ENCODE measurements around the gene ZNF469.

The ZNF469 gene

GRCh38 chr16:88375236-88375975 is 7.4 kb upstream of the ZNF469 start:
- no peak overlapping the region for H3K4me3 ChIP-seq (ENCODE audit: low read length)
- TF ChIP-seq CTCF (conservative IDR thresholded peaks at IDR 0.05; ENCODE audit: low read length) = no peak
- no peak for DNase-seq (ENCODE audit: low read depth)

- TF ChIP-seq CTCF (conservative IDR thresholded peaks at IDR 0.05; ENCODE audit: low read length) = no peak
- no peak for DNase-seq (ENCODE audit: low read depth)
Measured at GRCh38 chr16:88375996-88376834, 6.5 kb upstream of the ZNF469 start.

GRCh38 chr16:88376835-88377726 is 5.7 kb upstream of the ZNF469 start:
- peak; percentile 32 for TF ChIP-seq CTCF (conservative IDR thresholded peaks at IDR 0.05; ENCODE audit: low read length)
- H3K4me3 ChIP-seq (ENCODE audit: low read length) = no peak overlapping the region
- peak; percentile 70 for DNase-seq (ENCODE audit: low read depth)

More at GRCh38 chr16:88375996-88376834, 6.5 kb upstream of the ZNF469 start:
- no peak overlapping the region for H3K4me3 ChIP-seq (ENCODE audit: low read length)

- no peak for DNase-seq (ENCODE audit: low read depth)
- TF ChIP-seq CTCF (conservative IDR thresholded peaks at IDR 0.05; ENCODE audit: low read length) = no peak
- H3K4me3 ChIP-seq (ENCODE audit: low read length) = no peak overlapping the region
Measured at GRCh38 chr16:88377961-88378360, 4.8 kb upstream of the ZNF469 start.

GRCh38 chr16:88378401-88378800 is 4.4 kb upstream of the ZNF469 start:
- no peak for DNase-seq (ENCODE audit: low read depth)
- TF ChIP-seq CTCF (conservative IDR thresholded peaks at IDR 0.05; ENCODE audit: low read length) = no peak
- H3K4me3 ChIP-seq (ENCODE audit: low read length) = no peak overlapping the region

- no peak overlapping the region for H3K4me3 ChIP-seq (ENCODE audit: low read length)
- DNase-seq (ENCODE audit: low read depth) = no peak
- no peak for TF ChIP-seq CTCF (conservative IDR thresholded peaks at IDR 0.05; ENCODE audit: low read length)
Measured at GRCh38 chr16:88378836-88379693, 3.7 kb upstream of the ZNF469 start.

Data from AG10803 (cell line).